IPS DF 19.7 (cell line): ENCODE data around the gene IKZF4.
"Not testable (repeated sequence)": the region's sequence is repeated elsewhere in the genome, so short reads cannot be mapped to it uniquely, and the experiment has no call there.

Experiments
- DNase-seq: peaks from one replicate; pipeline ENCODE4 v3.0.0-alpha.2; 2013; ENCODE audit warnings: low read depth, low spot score

Gene IKZF4

GRCh38 chr12:56020423-56021184 is at the start of gene IKZF4:
TSS of gene IKZF4 (plus strand) at chr12:56021043. CDS start at chr12:56021494, 451 bp downstream.
- no peak for DNase-seq

DNA sequence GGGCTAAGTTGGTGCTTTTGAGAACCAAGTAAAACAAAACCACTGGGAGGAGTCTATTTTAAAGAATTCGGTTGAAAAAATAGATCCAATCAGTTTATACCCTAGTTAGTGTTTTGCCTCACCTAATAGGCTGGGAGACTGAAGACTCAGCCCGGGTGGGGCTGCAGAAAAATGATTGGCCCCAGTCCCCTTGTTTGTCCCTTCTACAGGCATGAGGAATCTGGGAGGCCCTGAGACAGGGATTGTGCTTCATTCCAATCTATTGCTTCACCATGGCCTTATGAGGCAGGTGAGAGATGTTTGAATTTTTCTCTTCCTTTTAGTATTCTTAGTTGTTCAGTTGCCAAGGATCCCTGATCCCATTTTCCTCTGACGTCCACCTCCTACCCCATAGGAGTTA is 48.8 kb upstream of the IKZF4 start:
- no peak for DNase-seq

DNA sequence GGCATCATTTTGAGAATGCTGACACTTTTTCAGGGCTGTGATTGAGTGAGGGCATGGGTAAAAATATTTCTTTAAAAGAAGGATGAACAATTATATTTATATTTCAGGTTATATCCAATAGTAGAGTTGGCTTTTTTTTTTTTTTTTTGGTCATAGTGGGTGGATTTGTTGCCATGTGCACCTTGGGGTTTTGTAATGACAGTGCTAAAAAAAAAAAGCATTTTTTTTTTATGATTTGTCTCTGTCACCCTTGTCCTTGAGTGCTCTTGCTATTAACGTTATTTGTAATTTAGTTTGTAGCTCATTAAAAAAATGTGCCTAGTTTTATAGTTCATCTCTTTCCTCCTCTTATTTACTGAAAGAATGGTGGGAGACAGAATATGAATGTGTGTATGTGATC is 48.4 kb upstream of the IKZF4 start:
- DNase-seq, result no peak

DNA sequence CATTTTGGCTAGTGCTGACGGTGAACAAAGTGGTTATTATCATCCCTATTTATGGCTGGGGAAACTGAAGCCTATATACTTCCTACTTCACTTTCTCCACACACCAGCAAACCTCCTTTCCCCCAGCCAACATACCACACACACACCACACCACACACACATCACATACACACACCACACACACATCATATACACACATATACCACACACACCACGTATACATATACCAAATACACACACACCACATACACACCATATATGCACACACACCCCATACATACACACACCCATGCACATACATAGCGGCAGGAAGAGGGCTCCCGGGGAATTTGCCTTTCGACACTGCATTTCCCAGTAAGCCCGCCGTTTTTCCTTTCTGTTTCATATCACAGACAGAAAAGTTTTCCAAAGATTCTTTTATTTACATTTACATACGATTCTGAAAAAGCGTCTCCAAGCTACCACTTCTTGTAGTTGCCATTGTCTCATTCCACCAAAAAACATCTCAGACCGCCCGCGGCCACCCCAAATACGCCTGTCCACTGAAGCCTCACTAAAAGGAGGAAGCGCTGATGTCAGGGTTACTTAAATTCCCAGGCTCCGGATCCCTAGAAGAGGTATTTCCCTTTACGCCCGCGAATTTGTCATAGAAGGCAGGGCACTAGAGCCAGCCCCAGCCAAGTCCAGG is 47.8 kb upstream of the IKZF4 start:
- no peak for DNase-seq

GRCh38 chr12:55973599-55974307 is 47.1 kb upstream of the IKZF4 start, which contains the start of gene RAB5B:
TSS of gene RAB5B (plus strand) at chr12:55974078. CDS start at chr12:55986961, 12,883 bp downstream.
- DNase-seq, result peak; percentile 100

- no peak for DNase-seq
Observed at GRCh38 chr12:55974308-55974730, 46.5 kb upstream of the IKZF4 start.

DNA sequence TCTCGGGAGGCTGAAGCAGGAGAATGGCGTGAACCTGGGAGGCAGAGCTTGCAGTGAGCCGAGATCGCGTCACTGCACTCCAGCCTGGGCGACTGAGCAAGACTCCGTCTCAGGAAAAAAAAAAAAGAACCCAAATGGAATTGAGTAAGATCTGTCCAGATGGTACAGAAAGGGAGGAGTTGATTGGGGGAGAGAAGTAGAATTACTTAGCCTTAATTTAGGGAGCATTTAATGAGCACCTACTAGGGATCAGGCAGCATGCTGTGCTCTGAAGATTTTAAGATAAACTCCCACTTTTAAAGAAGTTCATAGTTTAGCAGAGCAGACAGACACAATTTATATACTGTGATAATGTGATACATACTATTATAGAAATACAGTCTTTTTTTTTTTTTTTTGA is 42.5 kb upstream of the IKZF4 start:
- no peak for DNase-seq

DNA sequence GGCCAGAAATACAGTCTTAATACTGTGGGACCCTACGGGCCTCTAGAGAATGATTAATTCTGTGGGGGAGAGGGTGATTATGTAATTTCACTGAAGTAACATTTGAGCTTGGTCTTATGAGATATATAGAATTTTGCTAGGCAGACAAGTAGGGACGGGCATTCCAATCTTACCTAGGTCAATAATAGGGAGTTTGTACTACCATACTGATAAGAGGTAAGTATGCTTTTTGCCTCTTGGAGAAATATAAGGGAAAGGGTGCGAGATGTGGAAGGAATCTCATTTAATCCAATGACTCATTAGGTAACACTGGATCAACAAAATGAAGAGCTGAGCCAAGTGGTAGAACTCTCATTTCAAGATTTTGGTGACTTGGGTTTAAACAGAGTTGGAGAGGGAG is 41.8 kb upstream of the IKZF4 start:
- no peak for DNase-seq

GRCh38 chr12:55981882-55982281 is 39.0 kb upstream of the IKZF4 start:
- not testable (repeated sequence) for DNase-seq

GRCh38 chr12:55982319-55982936 is 38.4 kb upstream of the IKZF4 start:
- no peak for DNase-seq

DNA sequence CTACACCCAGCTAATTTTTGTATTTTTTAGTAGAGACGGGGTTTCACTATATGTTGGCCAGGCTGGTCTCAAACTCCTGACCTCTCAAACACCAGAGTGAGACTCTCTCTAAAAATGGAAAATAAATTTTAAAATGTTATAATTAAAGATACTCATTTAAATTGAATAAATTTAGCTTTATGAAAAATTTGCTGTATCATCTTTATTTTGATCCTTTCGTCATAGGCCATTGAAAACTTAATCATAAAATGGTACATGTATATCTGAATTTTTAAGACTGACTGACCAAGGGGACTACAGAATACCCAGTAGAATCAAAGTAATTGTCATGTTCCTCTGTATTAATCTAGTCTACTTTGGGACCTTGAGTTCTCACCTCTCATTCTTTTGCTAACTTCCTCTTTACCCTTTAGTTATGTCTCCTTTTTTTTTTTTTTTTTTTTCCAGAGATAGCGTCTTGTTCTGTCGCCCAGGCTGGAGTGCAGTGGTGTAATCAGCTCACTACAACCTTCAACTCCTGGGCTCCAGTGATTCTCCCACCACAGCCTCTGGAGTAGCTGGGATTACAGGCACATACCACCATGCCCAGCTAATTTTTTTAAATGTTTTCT is 37.5 kb upstream of the IKZF4 start:
- no peak for DNase-seq

- DNase-seq, result no peak
Observed at GRCh38 chr12:55984861-55985260, 36.0 kb upstream of the IKZF4 start.

DNA sequence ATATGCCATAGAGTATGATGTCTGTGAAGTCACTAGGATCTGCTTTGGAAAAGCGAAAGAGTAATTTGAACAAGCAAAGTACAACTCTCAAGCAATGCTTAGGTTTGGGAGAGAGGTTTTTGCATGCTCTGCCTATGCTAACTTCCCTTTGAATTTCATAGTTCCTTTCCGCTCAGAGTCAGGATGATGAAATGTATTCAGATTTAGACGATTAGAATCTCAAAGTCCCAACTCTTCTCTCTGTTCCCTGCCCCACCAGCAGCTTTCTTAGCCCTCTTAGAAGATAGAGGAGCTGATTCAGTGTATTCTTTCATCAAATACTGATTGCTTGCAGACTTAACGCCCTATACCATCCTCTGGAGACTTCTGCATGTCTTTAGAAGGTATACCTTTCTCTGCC is 35.5 kb upstream of the IKZF4 start:
- no peak for DNase-seq

GRCh38 chr12:55985976-55986375 is 34.9 kb upstream of the IKZF4 start:
- not testable (repeated sequence) for DNase-seq

DNA sequence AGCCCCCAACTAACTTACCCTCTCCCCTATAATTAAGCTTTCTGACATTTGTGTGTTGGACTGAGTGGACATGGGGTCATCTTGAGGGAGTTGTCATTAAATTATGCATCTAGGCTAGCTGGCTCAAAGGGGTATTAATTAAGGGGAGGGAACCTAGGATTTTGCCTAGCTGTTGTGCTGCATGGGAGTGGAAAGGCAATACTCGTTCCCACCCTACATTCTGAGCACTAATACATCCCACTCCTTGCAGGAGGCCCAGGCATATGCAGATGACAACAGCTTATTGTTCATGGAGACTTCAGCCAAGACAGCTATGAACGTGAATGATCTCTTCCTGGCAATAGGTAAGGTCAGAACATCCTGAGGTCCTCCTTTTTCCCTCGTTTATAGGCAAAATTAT is 29.7 kb upstream of the IKZF4 start:
- no peak for DNase-seq

DNA sequence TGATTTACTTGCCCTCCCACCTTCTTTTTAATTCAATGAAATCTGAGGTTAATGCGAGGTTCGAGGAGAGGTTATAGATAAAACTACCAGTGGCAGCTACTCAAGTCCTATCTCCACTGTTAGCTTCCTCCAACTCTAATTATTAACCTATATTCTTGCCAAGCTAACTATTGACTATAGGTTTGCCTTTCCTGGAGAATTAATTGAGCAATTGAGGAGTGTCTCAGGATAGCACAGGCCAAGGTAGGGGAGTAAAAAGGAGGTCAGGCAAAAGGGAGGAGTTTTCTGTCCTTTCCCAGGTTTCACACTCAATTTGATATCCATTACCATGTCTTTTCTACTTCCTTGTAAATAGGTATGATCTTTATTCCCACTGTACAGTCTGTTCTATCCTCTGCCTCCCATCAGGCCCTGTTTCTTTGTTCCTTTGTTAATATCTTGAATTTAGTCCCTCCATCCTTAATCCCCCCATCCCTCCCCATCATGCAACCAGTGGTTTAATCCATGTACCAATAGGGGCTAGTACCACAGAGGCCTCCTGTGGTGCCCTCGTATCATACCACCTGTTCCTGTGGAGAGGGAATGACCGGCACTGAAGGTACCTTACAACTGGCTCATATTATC is 27.5 kb upstream of the IKZF4 start:
- no peak for DNase-seq

DNA sequence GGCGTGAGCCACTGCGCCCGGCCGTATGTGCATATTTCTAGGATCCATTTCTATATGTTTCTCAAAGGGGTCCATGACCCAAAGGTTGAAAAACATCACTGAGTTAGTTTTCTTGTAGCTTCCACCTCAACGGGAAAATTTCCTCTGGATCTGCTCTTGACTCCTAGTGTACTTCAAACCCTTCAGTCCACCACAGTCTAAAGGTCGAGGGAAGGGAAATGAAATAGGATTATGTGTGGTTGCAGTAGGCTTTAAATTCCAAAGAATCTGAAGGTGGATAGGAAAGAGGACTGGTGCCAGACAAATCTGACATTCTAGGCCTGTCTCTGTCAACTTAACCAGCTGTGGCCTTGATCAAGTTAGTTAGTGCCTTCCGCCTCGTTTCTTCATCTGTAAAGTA is 25.5 kb upstream of the IKZF4 start:
- DNase-seq, result no peak

DNA sequence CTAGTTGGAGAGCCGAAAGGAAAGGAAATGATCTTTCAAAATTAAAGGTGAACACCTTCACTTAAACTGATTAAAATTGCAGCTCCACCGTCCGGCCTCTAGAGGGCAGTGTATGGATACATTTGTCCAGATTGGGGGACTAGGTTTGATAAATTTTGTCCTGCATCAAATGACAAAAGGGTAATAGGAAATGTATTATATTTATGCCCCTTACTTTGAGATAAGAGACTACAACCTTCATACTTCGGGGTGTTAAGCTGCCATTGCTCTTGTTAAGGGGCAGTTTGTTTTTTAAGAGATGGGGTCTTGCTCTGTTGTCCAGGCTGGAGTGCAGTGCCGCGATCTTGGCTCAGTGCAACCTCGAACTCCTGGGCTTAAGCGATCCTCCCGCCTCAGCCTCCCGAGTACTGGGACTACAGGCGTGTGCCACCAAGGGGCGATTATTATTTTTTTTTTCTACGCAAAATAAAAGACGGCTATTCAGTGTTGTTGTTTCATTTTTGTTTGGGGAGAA is 24.6 kb upstream of the IKZF4 start:
- DNase-seq, result no peak

GRCh38 chr12:55996715-55997534 is 23.9 kb upstream of the IKZF4 start, which contains the start of gene SUOX:
TSS of gene SUOX (plus strand) at chr12:55997276. CDS start at chr12:56002222, 4,946 bp downstream.
- peak; percentile 91 for DNase-seq

DNA sequence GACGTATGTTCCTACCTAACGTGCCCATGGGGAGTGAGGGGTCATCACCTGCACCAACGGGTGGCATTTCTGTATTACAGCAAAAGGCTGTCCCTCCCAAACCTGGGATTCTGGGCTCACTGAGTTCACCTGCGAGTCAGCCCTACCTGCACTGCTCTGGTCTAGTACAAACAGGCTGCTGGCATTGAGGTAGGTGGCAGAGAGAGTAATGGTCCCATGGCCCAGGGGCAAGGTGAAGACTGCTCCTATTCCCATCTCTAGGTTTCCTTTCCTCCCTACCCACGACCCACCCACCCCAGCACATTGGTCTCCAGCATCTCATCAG is 23.3 kb upstream of the IKZF4 start:
- no peak for DNase-seq
